GM19239 (cell line): ENCODE results near the gene NYAP2.
A peak's percentile ranks its signal among the peaks of the same experiment; 100 is the strongest.

Experiments used
- DNase-seq: peaks from one replicate; pipeline ENCODE4 v3.0.0; 2011; ENCODE audit warnings: low spot score; ENCODE audit not compliant: insufficient read length
- FAIRE-seq: peaks from 2 replicates; lab custom pipeline; 2011; peaks lifted over from hg19 to GRCh38; lab: Jason Lieb, UNC

Gene NYAP2

DNA sequence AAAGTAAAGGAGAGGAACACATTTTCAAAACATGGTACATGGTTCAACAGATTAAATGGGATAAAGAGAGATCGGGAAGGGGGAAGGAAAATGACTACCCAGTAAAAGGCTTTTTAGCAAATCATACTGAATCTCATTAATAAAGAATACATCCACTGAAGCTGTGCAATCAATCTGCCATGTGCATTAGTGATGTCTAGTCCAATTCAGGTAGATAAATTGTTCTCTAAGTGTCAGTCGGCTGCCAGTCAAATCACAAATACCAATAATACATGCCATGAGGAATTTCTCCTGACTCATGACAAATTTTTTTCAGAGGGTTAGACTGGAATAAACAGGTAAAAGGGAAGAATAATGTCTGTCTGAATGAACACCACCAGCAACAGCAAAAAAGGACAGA lies 22.6 kb downstream of the NYAP2 start:
- DNase-seq: no peak
- FAIRE-seq: no peak

- FAIRE-seq (no peak), DNase-seq (no peak)
These were observed 25.8 kb downstream of the NYAP2 start for GRCh38 chr2:225425284-225425683.

DNA sequence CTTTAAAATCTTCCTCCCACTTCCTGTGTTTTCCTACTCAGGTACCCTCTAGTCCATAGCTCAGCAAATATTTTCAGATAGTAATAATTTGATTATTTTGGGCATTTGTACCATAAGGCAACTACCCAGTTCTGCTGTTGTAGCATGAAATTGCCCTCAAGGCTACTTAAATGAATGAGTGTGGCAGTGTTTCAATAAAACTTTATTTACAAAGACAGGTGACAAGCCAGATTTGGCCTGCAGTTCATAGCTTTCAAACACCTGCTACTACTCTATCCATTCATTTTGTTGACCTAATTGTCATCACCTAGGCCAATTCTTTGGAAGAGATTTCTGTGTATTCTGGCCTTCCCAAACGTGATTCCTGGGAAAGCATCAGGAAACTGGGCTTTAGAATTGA lies 28.9 kb downstream of the NYAP2 start:
- FAIRE-seq (no peak), DNase-seq (no peak)

DNA sequence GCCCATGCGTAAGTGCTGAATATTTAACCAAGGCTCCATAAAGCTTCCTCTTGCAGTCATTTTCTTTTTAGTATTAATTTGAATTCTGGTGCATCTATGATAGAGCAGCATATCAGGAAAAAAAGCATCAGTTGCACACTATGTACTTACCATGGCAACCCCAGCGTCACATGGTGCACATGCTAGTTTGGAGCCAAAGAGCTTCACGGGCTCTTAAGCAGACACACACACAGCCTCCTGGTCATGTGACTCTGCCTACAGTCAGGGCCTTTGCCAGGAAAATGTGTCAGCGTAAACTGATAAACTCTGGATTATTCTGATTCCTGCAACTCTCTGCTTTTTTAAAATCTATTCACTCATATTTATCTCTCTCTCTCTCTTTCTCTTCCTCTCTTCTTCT lies 30.2 kb downstream of the NYAP2 start:
- FAIRE-seq (no peak), DNase-seq (no peak)

DNA sequence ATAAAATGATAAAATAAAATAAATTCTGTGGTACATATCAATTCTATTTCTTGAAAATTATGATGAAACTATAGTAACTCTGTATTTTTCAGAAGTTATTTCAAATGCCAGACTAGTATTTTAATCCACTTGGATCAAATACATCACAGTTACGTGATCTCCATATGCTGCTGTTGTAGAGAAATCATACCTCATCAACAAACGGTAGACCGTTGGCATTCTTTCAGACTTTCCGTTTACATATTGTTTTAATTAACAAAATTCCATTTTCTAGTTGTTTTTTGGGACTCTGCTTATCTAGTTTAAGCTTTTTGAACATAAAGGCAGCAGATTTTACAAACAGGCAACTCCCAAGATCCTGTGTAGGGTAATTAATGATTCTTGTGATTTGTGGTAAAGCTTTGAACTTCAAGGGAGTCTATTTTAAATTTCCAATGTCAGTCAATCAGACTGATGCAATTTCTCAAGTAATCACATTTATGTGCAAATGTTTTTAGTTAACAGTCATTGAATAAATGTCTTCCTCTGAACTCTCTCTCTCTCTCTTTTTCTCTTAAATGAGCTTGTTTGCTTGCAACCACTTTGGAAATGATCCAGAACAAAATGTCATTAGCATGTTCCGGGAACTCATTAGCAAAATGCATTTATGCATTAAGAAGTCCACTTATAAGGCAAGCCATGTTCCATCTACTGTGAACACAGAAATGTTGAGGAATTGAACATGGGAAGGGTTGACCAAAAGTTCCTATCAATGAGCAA lies 31.8 kb downstream of the NYAP2 start:
- no peak for FAIRE-seq

DNA sequence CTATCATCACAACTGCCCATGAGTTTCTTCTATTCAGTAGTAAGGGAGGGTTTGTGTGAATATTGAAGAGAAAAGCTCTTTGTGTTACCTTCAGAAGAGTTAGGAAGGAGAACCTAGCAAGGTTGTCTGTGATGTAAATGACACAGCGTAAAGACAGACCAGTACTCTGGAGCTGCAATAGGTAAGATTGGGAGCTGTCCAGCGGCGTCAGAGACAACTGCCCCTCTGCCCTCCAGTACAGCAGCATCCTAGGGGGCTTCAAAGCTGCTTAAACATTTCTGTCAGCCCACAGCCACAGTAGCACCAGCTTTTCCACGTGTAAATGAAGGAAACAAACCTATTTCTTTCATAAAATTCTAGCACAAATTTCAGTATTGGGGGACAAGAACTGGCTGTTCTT lies 34.5 kb downstream of the NYAP2 start:
- DNase-seq (no peak), FAIRE-seq (no peak)

More for the DNA sequence above, 31.8 kb downstream of the NYAP2 start:
- DNase-seq: no peak

DNA sequence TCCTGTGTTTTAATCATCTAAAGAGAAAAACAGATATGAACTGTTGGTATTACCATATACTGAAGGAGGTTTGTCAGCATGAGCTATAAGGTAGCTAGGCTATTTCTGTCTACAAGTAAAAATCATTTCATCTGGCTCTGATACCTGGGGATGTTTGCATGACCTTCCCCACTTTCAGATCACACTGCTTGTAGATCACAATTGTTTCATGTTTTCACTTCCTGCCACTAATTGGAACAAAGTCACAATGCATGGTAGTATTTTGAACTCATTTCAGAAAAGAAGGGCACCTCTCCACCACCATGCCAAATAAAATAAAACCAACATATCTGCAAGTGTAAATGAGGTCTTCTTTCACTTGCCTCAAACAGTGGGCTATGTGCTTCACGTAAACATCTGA lies 37.8 kb downstream of the NYAP2 start:
- no peak for FAIRE-seq
- no peak for DNase-seq

- FAIRE-seq: no peak
- DNase-seq: no peak
These were observed 38.7 kb downstream of the NYAP2 start for GRCh38 chr2:225438248-225438647.

- DNase-seq (no peak), FAIRE-seq (no peak)
These were observed 53.2 kb downstream of the NYAP2 start for GRCh38 chr2:225452677-225453076.

GRCh38 chr2:225454412-225454811 lies 54.9 kb downstream of the NYAP2 start:
- no peak for FAIRE-seq
- DNase-seq: no peak

GRCh38 chr2:225456619-225457260 lies 57.2 kb downstream of the NYAP2 start:
- FAIRE-seq: no peak
- DNase-seq: no peak

DNA sequence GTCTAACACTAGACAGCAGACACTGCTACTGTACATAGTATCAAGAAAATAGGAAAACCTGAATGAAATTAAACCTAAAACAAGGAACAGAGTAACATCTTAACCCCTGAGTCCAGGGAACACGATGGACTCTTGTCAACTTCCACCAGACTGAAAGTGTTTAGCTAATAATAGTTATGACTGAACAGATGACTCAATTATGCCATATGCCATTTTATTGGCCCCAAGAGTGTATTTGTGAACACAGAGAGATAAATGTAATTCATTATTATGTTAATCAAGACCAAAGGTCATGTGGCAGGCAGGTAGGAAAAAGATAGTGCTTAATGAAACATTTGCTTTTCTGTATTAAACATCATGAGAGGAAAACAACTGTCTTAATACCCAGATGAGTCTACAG lies 58.0 kb downstream of the NYAP2 start:
- FAIRE-seq: no peak
- no peak for DNase-seq

DNA sequence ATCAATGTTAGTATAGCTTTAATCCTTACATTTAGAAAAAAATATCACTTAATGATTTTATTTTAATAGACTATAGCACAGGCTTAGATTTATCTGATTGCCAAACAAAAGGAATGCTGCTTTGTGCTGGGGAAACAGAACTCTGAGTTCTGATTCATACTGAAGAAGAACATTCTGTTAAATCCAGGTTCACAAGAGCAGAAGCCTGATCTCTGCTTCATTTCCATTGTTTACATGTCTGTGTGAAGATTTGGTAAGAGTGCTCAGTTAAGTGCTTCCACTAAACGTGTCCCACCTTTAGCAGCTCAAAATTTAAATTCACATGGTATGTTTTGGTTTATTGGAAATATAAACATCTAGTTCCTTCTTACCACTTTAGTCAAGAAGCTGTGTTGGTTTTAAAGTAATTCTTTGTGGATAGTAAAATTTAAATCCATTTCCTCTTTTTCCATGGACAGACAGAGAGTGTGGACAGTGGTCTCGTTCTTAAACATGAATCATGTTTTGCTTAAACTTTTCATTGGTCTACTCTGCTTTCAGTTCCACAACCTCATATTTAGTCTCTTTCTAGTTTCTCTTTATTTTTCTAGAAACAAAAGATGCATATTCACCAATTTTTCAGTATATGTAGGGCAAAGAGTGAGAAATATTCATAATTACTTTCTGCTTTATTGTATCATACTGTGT lies 59.1 kb downstream of the NYAP2 start:
- FAIRE-seq (no peak), DNase-seq (no peak)

DNA sequence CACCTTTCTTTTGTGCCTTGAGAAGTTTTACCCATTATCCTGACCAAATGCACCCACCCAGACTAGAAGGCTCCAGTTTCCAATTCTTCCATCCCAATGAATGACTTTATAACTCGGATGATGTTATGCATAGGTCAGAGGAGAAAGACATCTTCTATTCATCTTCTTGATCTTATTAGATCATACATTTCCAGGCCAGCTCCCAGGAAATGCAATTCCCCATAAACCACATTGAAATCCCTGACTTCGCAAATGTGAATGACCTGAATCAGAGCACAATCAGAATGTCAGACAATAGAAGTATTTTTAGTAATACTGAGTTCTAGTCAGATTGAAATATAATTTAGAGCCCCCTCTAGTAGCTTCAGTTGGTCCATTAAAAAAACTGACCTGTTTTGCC lies 62.9 kb downstream of the NYAP2 start:
- FAIRE-seq (no peak), DNase-seq (no peak)

- FAIRE-seq: no peak
- DNase-seq: no peak
These were observed 63.4 kb downstream of the NYAP2 start for GRCh38 chr2:225462945-225463344.

GRCh38 chr2:225463449-225463848 lies 63.9 kb downstream of the NYAP2 start:
- FAIRE-seq (no peak), DNase-seq (no peak)

- FAIRE-seq (peak; percentile 80), DNase-seq (no peak)
These were observed 65.0 kb downstream of the NYAP2 start for GRCh38 chr2:225464346-225465025.

DNA sequence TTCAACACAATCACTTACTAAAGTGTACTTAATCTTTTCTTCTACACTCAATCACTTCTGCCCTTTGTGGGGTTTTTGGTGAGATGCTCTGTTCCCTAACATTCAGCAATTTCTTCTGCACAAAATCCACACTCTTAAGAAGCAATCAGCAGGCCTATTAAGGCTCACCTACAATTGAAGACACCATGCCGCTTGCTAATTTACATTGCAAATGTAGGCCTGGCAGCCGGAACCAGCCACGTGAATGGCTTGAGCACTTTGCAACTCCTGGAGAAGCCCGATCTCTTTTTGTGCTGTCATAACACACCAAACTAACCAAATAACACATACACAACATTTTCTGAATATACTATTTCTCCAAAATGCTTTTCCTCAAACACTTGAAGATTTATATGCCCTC lies 66.3 kb downstream of the NYAP2 start:
- no peak for DNase-seq
- no peak for FAIRE-seq

- FAIRE-seq: no peak
- no peak for DNase-seq
These were observed 67.5 kb downstream of the NYAP2 start for GRCh38 chr2:225466891-225467604.

- DNase-seq: no peak
- FAIRE-seq: no peak
These were observed 68.6 kb downstream of the NYAP2 start for GRCh38 chr2:225468131-225468530.
